ENCODE results near the gene KLHL21.

DNA sequence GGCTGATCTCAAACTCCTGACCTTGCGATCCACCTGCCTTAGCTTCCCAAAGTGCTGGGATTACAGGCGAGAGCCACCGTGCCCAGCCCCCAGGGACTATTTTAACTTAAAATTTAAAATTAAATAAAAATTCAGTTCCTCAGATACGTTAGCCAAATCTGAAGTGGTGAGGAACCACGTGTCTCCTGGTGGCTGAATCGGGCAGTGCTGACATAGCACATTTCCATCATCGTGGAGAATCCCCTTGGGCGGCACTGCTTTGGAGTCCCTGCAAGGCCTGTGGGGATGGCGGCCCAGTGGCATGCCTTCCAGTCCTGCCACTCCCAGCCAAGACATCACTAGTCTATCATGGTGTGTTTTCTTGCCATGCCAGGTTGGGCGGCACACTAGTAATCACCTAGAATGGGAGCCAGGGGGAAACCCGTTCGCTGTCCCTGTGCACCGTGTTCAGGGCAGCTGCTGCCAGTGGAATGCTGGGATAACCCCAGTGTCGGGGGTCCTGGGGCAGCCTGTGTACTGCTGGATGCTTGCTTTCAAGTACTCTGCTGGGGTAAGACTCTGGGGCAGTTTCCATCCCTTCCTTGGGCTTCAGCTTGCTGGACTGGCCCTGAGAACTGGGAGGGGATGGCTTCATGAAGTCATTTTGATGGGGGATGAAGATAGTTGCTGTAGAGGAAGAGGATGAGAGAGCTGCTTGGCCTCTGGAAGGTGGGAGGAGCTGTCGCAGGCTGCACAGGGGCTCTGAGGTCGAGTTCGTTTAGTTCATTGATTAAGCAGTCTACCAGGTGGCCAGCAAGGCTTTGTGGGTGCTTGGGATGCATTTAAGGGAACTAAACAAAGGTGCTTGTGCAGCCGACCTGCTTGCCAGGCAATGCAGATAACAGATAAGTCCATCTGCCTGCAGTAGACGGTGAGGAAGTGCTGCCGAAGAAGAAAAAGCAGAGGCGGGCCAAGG is 18.3 kb downstream of the KLHL21 start:
- TF ChIP-seq, protein P1, sequence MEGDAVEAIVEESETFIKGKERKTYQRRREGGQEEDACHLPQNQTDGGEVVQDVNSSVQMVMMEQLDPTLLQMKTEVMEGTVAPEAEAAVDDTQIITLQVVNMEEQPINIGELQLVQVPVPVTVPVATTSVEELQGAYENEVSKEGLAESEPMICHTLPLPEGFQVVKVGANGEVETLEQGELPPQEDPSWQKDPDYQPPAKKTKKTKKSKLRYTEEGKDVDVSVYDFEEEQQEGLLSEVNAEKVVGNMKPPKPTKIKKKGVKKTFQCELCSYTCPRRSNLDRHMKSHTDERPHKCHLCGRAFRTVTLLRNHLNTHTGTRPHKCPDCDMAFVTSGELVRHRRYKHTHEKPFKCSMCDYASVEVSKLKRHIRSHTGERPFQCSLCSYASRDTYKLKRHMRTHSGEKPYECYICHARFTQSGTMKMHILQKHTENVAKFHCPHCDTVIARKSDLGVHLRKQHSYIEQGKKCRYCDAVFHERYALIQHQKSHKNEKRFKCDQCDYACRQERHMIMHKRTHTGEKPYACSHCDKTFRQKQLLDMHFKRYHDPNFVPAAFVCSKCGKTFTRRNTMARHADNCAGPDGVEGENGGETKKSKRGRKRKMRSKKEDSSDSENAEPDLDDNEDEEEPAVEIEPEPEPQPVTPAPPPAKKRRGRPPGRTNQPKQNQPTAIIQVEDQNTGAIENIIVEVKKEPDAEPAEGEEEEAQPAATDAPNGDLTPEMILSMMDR (IDR thresholded peaks at IDR 0.05): no peak
- TF ChIP-seq POLR2A (IDR thresholded peaks at IDR 0.05) (no peak), EP300 (IDR thresholded peaks at IDR 0.05) (no peak)
